ENCODE data around the gene AOX1.

AOX1 gene

DNA sequence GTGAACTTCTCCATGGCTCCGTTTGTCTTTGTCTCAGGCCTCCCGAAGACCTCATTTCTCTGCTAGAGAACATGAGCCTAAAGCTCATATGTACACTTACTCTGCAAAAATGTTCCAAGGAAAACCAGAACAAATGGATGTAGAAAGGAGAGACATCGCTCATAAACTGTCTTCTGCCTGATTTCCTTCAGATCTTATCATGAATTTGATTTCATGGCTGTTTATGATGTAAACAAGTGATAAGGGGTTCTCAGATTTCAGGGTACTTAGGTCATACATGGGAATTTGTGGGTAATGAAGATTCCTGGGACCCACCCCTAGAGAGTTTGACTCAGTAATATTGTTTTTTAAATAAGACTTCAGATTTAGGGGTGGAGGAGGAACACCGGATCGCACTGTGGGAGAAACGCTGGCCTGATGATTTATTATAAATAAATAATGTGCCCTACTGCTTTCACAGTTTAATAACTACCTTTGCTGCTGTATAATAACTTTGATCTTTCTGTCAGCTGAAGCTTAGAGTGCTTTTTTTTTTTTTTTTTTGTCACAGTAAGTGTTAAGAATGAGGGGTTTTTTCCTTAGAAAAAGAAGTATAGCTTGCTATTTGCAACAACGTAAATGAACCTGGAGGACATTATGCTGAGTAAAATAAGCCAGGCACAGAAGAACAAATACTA lies 14.9 kb downstream of the AOX1 start (continued):
- TF ChIP-seq, protein P1, sequence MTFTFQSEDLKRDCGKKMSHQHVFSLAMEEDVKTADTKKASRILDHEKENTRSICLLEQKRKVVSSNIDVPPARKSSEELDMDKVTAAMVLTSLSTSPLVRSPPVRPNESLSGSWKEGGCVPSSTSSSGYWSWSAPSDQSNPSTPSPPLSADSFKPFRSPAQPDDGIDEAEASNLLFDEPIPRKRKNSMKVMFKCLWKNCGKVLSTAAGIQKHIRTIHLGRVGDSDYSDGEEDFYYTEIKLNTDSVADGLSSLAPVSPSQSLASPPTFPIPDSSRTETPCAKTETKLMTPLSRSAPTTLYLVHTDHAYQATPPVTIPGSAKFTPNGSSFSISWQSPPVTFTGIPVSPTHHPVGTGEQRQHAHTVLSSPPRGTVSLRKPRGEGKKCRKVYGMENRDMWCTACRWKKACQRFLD (tag by site-specific recombination; IDR thresholded peaks at IDR 0.05) = no peak
- TF ChIP-seq ZSCAN23 (tag by site-specific recombination; IDR thresholded peaks at IDR 0.05) (no peak), ZNF621 (tag by site-specific recombination; IDR thresholded peaks at IDR 0.05) (no peak), ZNF707 (tag by site-specific recombination; IDR thresholded peaks at IDR 0.05) (no peak), ZFP41 (tag by site-specific recombination; IDR thresholded peaks at IDR 0.05; ENCODE audit: borderline replicate concordance) (no peak), YY2 (tag by site-specific recombination; IDR thresholded peaks at IDR 0.05) (no peak), SP7 (tag by site-specific recombination; IDR thresholded peaks at IDR 0.05) (peak; percentile 98), ZNF561 (tag by site-specific recombination; IDR thresholded peaks at IDR 0.05; ENCODE audit: borderline replicate concordance) (0 out of 2 replicates have a peak, but pooled peaks have one; percentile 54), IKZF3 (tag by site-specific recombination; IDR thresholded peaks at IDR 0.05) (peak; percentile 67), ZNF24 (tag by site-specific recombination; IDR thresholded peaks at IDR 0.05) (peak; percentile 77), ZEB2 (tag by site-specific recombination; IDR thresholded peaks at IDR 0.05) (peak; percentile 79), ZNF530 (tag by site-specific recombination; IDR thresholded peaks at IDR 0.05; ENCODE audit: low read depth) (no peak), ZNF138 (tag by site-specific recombination; IDR thresholded peaks at IDR 0.05; ENCODE audit: borderline replicate concordance) (no peak), ZFP69B (tag by site-specific recombination; IDR thresholded peaks at IDR 0.05) (peak; percentile 82), EGR2 (tag by site-specific recombination; IDR thresholded peaks at IDR 0.05; ENCODE audit: low read depth) (no peak), REPIN1 (tag by site-specific recombination; IDR thresholded peaks at IDR 0.05; ENCODE audit: low read depth) (no peak), ZNF830 (tag by site-specific recombination; IDR thresholded peaks at IDR 0.05; ENCODE audit: low read depth) (no peak), TCF7L2 (IDR thresholded peaks at IDR 0.05; ENCODE audit: borderline replicate concordance, low read depth, low read length) (no peak; the same call in 1 of the 2 replicates)
- TF ChIP-seq, protein P2, sequence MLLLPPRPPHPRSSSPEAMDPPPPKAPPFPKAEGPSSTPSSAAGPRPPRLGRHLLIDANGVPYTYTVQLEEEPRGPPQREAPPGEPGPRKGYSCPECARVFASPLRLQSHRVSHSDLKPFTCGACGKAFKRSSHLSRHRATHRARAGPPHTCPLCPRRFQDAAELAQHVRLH (tag by site-specific recombination; IDR thresholded peaks at IDR 0.05) = no peak
- TF ChIP-seq, protein P3, sequence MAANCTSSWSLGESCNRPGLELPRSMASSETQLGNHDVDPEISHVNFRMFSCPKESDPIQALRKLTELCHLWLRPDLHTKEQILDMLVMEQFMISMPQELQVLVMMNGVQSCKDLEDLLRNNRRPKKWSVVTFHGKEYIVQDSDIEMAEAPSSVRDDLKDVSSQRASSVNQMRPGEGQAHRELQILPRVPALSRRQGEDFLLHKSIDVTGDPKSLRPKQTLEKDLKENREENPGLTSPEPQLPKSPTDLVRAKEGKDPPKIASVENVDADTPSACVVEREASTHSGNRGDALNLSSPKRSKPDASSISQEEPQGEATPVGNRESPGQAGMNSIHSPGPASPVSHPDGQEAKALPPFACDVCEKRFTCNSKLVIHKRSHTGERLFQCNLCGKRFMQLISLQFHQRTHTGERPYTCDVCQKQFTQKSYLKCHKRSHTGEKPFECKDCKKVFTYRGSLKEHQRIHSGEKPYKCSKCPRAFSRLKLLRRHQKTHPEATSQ (tag by site-specific recombination; IDR thresholded peaks at IDR 0.05) = no peak
- TF ChIP-seq, protein P4, sequence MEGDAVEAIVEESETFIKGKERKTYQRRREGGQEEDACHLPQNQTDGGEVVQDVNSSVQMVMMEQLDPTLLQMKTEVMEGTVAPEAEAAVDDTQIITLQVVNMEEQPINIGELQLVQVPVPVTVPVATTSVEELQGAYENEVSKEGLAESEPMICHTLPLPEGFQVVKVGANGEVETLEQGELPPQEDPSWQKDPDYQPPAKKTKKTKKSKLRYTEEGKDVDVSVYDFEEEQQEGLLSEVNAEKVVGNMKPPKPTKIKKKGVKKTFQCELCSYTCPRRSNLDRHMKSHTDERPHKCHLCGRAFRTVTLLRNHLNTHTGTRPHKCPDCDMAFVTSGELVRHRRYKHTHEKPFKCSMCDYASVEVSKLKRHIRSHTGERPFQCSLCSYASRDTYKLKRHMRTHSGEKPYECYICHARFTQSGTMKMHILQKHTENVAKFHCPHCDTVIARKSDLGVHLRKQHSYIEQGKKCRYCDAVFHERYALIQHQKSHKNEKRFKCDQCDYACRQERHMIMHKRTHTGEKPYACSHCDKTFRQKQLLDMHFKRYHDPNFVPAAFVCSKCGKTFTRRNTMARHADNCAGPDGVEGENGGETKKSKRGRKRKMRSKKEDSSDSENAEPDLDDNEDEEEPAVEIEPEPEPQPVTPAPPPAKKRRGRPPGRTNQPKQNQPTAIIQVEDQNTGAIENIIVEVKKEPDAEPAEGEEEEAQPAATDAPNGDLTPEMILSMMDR (tag by site-specific recombination; IDR thresholded peaks at IDR 0.05) = no peak
- TF ChIP-seq, protein P5, sequence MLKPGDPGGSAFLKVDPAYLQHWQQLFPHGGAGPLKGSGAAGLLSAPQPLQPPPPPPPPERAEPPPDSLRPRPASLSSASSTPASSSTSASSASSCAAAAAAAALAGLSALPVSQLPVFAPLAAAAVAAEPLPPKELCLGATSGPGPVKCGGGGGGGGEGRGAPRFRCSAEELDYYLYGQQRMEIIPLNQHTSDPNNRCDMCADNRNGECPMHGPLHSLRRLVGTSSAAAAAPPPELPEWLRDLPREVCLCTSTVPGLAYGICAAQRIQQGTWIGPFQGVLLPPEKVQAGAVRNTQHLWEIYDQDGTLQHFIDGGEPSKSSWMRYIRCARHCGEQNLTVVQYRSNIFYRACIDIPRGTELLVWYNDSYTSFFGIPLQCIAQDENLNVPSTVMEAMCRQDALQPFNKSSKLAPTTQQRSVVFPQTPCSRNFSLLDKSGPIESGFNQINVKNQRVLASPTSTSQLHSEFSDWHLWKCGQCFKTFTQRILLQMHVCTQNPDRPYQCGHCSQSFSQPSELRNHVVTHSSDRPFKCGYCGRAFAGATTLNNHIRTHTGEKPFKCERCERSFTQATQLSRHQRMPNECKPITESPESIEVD (tag by site-specific recombination; IDR thresholded peaks at IDR 0.05) = peak; percentile 85
- TF ChIP-seq, protein P6, sequence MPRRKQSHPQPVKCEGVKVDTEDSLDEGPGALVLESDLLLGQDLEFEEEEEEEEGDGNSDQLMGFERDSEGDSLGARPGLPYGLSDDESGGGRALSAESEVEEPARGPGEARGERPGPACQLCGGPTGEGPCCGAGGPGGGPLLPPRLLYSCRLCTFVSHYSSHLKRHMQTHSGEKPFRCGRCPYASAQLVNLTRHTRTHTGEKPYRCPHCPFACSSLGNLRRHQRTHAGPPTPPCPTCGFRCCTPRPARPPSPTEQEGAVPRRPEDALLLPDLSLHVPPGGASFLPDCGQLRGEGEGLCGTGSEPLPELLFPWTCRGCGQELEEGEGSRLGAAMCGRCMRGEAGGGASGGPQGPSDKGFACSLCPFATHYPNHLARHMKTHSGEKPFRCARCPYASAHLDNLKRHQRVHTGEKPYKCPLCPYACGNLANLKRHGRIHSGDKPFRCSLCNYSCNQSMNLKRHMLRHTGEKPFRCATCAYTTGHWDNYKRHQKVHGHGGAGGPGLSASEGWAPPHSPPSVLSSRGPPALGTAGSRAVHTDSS (tag by site-specific recombination; IDR thresholded peaks at IDR 0.05) = no peak
- TF ChIP-seq, protein P7, sequence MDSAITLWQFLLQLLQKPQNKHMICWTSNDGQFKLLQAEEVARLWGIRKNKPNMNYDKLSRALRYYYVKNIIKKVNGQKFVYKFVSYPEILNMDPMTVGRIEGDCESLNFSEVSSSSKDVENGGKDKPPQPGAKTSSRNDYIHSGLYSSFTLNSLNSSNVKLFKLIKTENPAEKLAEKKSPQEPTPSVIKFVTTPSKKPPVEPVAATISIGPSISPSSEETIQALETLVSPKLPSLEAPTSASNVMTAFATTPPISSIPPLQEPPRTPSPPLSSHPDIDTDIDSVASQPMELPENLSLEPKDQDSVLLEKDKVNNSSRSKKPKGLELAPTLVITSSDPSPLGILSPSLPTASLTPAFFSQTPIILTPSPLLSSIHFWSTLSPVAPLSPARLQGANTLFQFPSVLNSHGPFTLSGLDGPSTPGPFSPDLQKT (IDR thresholded peaks at IDR 0.05; ENCODE audit: borderline replicate concordance, low read depth, low read length) = no peak
- TF ChIP-seq, protein P8, sequence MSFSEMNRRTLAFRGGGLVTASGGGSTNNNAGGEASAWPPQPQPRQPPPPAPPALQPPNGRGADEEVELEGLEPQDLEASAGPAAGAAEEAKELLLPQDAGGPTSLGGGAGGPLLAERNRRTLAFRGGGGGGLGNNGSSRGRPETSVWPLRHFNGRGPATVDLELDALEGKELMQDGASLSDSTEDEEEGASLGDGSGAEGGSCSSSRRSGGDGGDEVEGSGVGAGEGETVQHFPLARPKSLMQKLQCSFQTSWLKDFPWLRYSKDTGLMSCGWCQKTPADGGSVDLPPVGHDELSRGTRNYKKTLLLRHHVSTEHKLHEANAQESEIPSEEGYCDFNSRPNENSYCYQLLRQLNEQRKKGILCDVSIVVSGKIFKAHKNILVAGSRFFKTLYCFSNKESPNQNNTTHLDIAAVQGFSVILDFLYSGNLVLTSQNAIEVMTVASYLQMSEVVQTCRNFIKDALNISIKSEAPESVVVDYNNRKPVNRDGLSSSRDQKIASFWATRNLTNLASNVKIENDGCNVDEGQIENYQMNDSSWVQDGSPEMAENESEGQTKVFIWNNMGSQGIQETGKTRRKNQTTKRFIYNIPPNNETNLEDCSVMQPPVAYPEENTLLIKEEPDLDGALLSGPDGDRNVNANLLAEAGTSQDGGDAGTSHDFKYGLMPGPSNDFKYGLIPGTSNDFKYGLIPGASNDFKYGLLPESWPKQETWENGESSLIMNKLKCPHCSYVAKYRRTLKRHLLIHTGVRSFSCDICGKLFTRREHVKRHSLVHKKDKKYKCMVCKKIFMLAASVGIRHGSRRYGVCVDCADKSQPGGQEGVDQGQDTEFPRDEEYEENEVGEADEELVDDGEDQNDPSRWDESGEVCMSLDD (tag by site-specific recombination; IDR thresholded peaks at IDR 0.05) = no peak
- TF ChIP-seq, protein P9, sequence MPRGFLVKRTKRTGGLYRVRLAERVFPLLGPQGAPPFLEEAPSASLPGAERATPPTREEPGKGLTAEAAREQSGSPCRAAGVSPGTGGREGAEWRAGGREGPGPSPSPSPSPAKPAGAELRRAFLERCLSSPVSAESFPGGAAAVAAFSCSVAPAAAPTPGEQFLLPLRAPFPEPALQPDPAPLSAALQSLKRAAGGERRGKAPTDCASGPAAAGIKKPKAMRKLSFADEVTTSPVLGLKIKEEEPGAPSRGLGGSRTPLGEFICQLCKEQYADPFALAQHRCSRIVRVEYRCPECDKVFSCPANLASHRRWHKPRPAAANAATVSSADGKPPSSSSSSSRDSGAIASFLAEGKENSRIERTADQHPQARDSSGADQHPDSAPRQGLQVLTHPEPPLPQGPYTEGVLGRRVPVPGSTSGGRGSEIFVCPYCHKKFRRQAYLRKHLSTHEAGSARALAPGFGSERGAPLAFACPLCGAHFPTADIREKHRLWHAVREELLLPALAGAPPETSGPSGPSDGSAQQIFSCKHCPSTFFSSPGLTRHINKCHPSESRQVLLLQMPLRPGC (tag by site-specific recombination; IDR thresholded peaks at IDR 0.05) = 0 out of 2 replicates have a peak, but pooled peaks have one; percentile 36
